ENCODE results near the gene EMX1. TPM values are rescaled to one million over a fixed set of nuclear protein-coding genes. Genes with fewer than 3 reads are reported as not detected.

The EMX1 gene
- total and polyA plus RNA-seq, 2 of the 13 experiments (the other 11 are each of a cell fraction or from before 2014, with no cell fraction given): 0.62 to 4.9 TPM

DNA sequence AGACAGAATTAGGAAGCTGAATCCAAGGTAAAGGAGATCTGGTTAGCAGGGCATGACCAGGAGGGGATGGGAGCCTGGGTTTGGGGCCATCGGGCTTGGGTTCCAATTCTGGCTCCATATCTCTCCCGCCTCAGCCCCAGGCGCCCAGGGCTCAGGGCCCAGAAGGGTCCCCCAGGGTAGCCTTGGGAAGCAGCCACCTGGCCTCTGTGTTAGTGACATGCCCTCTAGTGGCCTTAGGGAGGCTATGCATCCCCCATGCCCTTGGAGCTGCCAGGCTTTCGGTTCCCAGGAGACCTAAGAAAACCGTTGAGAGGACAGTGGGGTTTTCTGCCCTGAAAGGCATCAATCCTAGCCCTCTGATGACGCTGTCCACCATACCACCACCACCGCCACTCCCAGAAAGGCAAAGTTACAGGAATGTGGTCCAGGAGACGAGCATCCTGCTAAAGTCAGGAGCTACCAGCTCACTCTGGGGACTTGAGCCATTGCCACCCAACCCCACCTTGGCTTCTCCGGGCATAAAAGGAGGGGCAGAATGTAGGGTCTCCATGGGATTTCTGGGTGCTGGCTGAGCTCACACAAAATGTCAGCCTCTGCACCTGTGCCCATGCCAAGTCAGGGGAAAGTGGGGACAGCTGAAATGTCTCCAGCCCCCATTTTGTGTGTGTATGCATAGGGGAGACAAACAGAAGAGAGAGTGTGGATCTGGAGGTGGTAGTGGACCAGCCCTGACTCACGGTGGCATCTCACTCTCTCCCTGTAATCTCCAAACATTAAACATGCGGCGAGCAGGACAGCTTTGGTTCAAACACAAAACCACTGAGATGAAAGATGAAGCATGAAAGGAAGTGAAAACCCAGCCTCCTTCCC is 56.5 kb downstream of the EMX1 start (continued):
- no peak for TF ChIP-seq ZNF672 (CRISPR knock-in tag; IDR thresholded peaks at IDR 0.05)
- TF ChIP-seq ZNF546 (CRISPR knock-in tag; conservative IDR thresholded peaks at IDR 0.05): 0 out of 2 replicates have a peak, but pooled peaks have one; percentile 62
- TF ChIP-seq HNF4A (CRISPR knock-in tag; IDR thresholded peaks at IDR 0.05): no peak
- TF ChIP-seq FOSL2 (CRISPR knock-in tag; IDR thresholded peaks at IDR 0.05): no peak
- TF ChIP-seq SMC3 (IDR thresholded peaks at IDR 0.05; ENCODE audit: low read length): peak; percentile 72
- TF ChIP-seq SP4 (CRISPR knock-in tag; IDR thresholded peaks at IDR 0.05): no peak
- 0 out of 2 replicates have a peak, but pooled peaks have one; percentile 26 for TF ChIP-seq ZNF350 (CRISPR knock-in tag; IDR thresholded peaks at IDR 0.05; ENCODE audit: borderline replicate concordance, low read depth)
- TF ChIP-seq, protein P1, sequence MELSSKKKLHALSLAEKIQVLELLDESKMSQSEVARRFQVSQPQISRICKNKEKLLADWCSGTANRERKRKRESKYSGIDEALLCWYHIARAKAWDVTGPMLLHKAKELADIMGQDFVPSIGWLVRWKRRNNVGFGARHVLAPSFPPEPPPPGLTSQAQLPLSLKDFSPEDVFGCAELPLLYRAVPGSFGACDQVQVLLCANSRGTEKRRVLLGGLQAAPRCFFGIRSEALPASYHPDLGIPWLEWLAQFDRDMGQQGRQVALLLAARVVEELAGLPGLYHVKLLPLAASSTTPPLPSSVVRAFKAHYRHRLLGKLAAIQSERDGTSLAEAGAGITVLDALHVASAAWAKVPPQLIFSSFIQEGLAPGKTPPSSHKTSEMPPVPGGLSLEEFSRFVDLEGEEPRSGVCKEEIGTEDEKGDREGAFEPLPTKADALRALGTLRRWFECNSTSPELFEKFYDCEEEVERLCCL (CRISPR knock-in tag; IDR thresholded peaks at IDR 0.05; ENCODE audit: borderline replicate concordance): no peak
- TF ChIP-seq POLR2G (IDR thresholded peaks at IDR 0.05; ENCODE audit: low read depth, low read length): no peak
- no peak for TF ChIP-seq CHD4 (IDR thresholded peaks at IDR 0.05; ENCODE audit: borderline replicate concordance, low read length)
- 0 out of 2 replicates have a peak, but pooled peaks have one; percentile 33 for TF ChIP-seq PITX1 (CRISPR knock-in tag; IDR thresholded peaks at IDR 0.05)
- TF ChIP-seq, protein P2, sequence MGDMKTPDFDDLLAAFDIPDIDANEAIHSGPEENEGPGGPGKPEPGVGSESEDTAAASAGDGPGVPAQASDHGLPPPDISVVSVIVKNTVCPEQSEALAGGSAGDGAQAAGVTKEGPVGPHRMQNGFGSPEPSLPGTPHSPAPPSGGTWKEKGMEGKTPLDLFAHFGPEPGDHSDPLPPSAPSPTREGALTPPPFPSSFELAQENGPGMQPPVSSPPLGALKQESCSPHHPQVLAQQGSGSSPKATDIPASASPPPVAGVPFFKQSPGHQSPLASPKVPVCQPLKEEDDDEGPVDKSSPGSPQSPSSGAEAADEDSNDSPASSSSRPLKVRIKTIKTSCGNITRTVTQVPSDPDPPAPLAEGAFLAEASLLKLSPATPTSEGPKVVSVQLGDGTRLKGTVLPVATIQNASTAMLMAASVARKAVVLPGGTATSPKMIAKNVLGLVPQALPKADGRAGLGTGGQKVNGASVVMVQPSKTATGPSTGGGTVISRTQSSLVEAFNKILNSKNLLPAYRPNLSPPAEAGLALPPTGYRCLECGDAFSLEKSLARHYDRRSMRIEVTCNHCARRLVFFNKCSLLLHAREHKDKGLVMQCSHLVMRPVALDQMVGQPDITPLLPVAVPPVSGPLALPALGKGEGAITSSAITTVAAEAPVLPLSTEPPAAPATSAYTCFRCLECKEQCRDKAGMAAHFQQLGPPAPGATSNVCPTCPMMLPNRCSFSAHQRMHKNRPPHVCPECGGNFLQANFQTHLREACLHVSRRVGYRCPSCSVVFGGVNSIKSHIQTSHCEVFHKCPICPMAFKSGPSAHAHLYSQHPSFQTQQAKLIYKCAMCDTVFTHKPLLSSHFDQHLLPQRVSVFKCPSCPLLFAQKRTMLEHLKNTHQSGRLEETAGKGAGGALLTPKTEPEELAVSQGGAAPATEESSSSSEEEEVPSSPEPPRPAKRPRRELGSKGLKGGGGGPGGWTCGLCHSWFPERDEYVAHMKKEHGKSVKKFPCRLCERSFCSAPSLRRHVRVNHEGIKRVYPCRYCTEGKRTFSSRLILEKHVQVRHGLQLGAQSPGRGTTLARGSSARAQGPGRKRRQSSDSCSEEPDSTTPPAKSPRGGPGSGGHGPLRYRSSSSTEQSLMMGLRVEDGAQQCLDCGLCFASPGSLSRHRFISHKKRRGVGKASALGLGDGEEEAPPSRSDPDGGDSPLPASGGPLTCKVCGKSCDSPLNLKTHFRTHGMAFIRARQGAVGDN (CRISPR knock-in tag; IDR thresholded peaks at IDR 0.05): peak; percentile 42; the same call in 1 of the 2 replicates
- TF ChIP-seq ETV6 (CRISPR knock-in tag; conservative IDR thresholded peaks at IDR 0.05): no peak
- no peak for TF ChIP-seq MAFG (CRISPR knock-in tag; IDR thresholded peaks at IDR 0.05)
- 0 out of 2 replicates have a peak, but pooled peaks have one; percentile 51 for TF ChIP-seq ZNF512B (CRISPR knock-in tag; IDR thresholded peaks at IDR 0.05; ENCODE audit: borderline replicate concordance)
- TF ChIP-seq ZNF7 (CRISPR knock-in tag; IDR thresholded peaks at IDR 0.05): no peak
- no peak for TF ChIP-seq TBX3 (IDR thresholded peaks at IDR 0.05; ENCODE audit: borderline replicate concordance)
- no peak for TF ChIP-seq CBX1 (IDR thresholded peaks at IDR 0.05; ENCODE audit: low read depth)
- TF ChIP-seq, protein P3, sequence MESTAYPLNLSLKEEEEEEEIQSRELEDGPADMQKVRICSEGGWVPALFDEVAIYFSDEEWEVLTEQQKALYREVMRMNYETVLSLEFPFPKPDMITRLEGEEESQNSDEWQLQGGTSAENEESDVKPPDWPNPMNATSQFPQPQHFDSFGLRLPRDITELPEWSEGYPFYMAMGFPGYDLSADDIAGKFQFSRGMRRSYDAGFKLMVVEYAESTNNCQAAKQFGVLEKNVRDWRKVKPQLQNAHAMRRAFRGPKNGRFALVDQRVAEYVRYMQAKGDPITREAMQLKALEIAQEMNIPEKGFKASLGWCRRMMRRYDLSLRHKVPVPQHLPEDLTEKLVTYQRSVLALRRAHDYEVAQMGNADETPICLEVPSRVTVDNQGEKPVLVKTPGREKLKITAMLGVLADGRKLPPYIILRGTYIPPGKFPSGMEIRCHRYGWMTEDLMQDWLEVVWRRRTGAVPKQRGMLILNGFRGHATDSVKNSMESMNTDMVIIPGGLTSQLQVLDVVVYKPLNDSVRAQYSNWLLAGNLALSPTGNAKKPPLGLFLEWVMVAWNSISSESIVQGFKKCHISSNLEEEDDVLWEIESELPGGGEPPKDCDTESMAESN (CRISPR knock-in tag; conservative IDR thresholded peaks at IDR 0.05): 0 out of 2 replicates have a peak, but pooled peaks have one; percentile 45

Data from HepG2 (cell line).